Heart left ventricle (tissue), 16 donors: ENCODE results near the gene GALNT13. TPM values are rescaled to one million over a fixed set of nuclear protein-coding genes. Genes with fewer than 3 reads are reported as not detected.

ENCODE experiments used
- ATAC-seq, 4 donors: fragments of 200-7000 bp; cut with Tn5 transposase; one replicate each; pipeline ENCODE4 v1.9.1; 2020 to 2022; ENCODE audit warnings: moderate library complexity in 4 of 4, mild to moderate bottlenecking in 3 of 4, moderate number of reproducible peaks in 1 of 4
- DNase-seq, 5 donors: peaks; one replicate each; pipeline ENCODE4 v3.0.0-alpha.2; 2020
- H3K27ac ChIP-seq, 12 donors: fragments of 200-600 bp; sonication (generic) in 4 of 12; one replicate each; pipeline versions ENCODE4 v1.5.0 to v1.8.0; 2016 to 2022; ENCODE audit warnings: mild to moderate bottlenecking in 2 of 12
- H3K27me3 ChIP-seq, 9 donors: fragments of 200-600 bp; sonication (generic) in 2 of 9; one replicate each; pipeline versions ENCODE4 v1.5.1 to v1.8.0; 2016 to 2022; ENCODE audit warnings: mild to moderate bottlenecking in 3 of 9
- H3K36me3 ChIP-seq, 9 donors: fragments of 200-600 bp; sonication (generic) in 2 of 9; one replicate each; pipeline versions ENCODE4 v1.5.0 to v1.8.0; 2018 to 2022; ENCODE audit warnings: mild to moderate bottlenecking in 2 of 9
- H3K4me1 ChIP-seq, 12 donors: fragments of 200-600 bp; sonication (generic) in 4 of 12; one replicate each; pipeline versions ENCODE4 v1.5.0 to v1.8.0; 2016 to 2022; ENCODE audit warnings: mild to moderate bottlenecking in 3 of 12
- H3K4me3 ChIP-seq, 12 donors: fragments of 200-600 bp; sonication (generic) in 4 of 12; one replicate each; pipeline versions ENCODE4 v1.5.0 to v1.8.0; 2017 to 2022; ENCODE audit warnings: mild to moderate bottlenecking in 9 of 12, moderate library complexity in 4 of 12
- H3K9me3 ChIP-seq, 12 donors: fragments of 200-600 bp; sonication (generic) in 4 of 12; one replicate each; pipeline versions ENCODE4 v1.5.0 to v1.8.0; 2016 to 2022; ENCODE audit warnings: mild to moderate bottlenecking in 1 of 12
- CTCF ChIP-seq, 12 donors: fragments of 200-600 bp; sonication (generic) in 4 of 12; IDR thresholded peaks; one replicate each; pipeline versions ENCODE4 v1.5.0 to v1.8.0; 2018 to 2022; ENCODE audit warnings: antibody characterized with exemption in 12 of 12, mild to moderate bottlenecking in 5 of 12
- POLR2A ChIP-seq, 2 donors: fragments of 450-650 bp; IDR thresholded peaks; one replicate each; pipeline ENCODE4 v1.6.1; 2017; ENCODE audit warnings: antibody characterized with exemption in 2 of 2, mild to moderate bottlenecking in 2 of 2, moderate library complexity in 2 of 2
- WGBS, 4 donors: extraction: QIAGEN DNeasy Blood & Tissue Kit in 2 of 4; methylation state at CpG; one replicate each; pipeline versions ENCODE4 v1.1.5 to v1.1.7; 2013 to 2018; 5-methylcytosine and 5-hydroxymethylcytosine counted together
- intact Hi-C, 10 donors: fragments of 100-400 bp; cut with DNase I; formaldehyde crosslinking; loops; one replicate each; pipeline versions ENCODE4 v1.11.1 to v1.14.2; 2022
- polyA plus RNA-seq, 2 donors: library from polyadenylated mRNA; stranded (reverse); fragments of 200-250 nt; gene quantifications; one replicate each; pipeline ENCODE4 v1.2.3, GENCODE V29; 2013
- total RNA-seq, 9 donors: library from RNA; depleted of rRNA in 2 of 9; stranded (reverse); fragments of >200 nt in 2 of 9; fragmentation: NEBNext Ultra II Directional in 3 of 9; extraction: Animal tissue kit (Norgen Biotek cat#: 25700) in 3 of 9; gene quantifications; one replicate each; pipeline versions ENCODE4 v1.1.0 to v1.2.4, GENCODE V29; 2016 to 2023
- donor health status: ischemic (EF 13 %, LVEDD 7.1; RV severe dilation, severe dysfunction).
- donor health status: healthy with polysubstance abuse.
- donor health status: DM: no; HTN: yes; CAD: no.
- donor health status: DM: no; HTN: no; CAD: no.
- donor health status: ischemic (EF 25% LVEDD 6.9; RV normal size, moderate dysfunction).
- donor health status: ischemic (EF 25% LVEDD 5.7; RV mildly dilated, moderate dysfunction).
- donor health status: healthy.
- donor health status: DM: yes; HTN: yes; CAD: no.
- donor health status: ischemic (EF 35%, LVEDD 5.7; RV mildly dilated, moderate dysfunction).
- donor health status: nonischemic (EF 11% LVEDD 7.7; RV severe dilation, severe dysfunction).
- donor health status: DM: yes; HTN: yes; CAD: no.
- donor health status: PGD.
- donor health status: ischemic (EF 29% LVEDD 5.4; RV normal size, mild dysfunction).
- donor health status: nonischemic (EF 23%, LVEDD 6.1; RV moderate dilation, normal function).

GALNT13 gene
- total and polyA plus RNA-seq, 11 donors: 0.11 to 1.5 (median 0.22) TPM; not detected in 3

- Histone ChIP-seq H3K36me3 (no peaks in the 10 kb centered on the region), H3K9me3 (peaks cover 0 to 5% (median 0%) of the 10 kb centered on the region in 12 donors), H3K27ac (no peak overlapping the region), H3K4me1 (no peaks in the 10 kb centered on the region), H3K27me3 (no peaks in the 10 kb centered on the region), H3K4me3 (no peak overlapping the region)
- TF ChIP-seq CTCF (IDR thresholded peaks at IDR 0.05): no peak
- no peak for TF ChIP-seq POLR2A (IDR thresholded peaks at IDR 0.05)
- intact Hi-C loops: no loop called here
- DNase-seq (no peak), ATAC-seq (no peak)
- 33 to 45% (median 37%) methylated on average over 1 of the region's 1 CpG for WGBS, 4 donors
Observed at GRCh38 chr2:154243685-154244084, 372.0 kb downstream of the GALNT13 start.

GRCh38 chr2:154244932-154245331 is 373.2 kb downstream of the GALNT13 start:
- intact Hi-C loops: no loop called here
- 81 to 88% (median 84%) methylated on average over 3 of the region's 3 CpGs for WGBS, 4 donors
- TF ChIP-seq CTCF (IDR thresholded peaks at IDR 0.05): no peak
- Histone ChIP-seq H3K9me3 (peaks cover 0 to 5% (median 0%) of the 10 kb centered on the region in 12 donors), H3K27me3 (no peaks in the 10 kb centered on the region), H3K4me3 (no peak overlapping the region), H3K4me1 (no peaks in the 10 kb centered on the region), H3K27ac (no peak overlapping the region), H3K36me3 (no peaks in the 10 kb centered on the region)
- DNase-seq (no peak), ATAC-seq (no peak)

GRCh38 chr2:154247503-154247902 is 375.8 kb downstream of the GALNT13 start:
- Histone ChIP-seq H3K4me3 (no peak overlapping the region), H3K9me3 (no peaks in the 10 kb centered on the region), H3K36me3 (no peaks in the 10 kb centered on the region), H3K4me1 (no peaks in the 10 kb centered on the region), H3K27me3 (no peaks in the 10 kb centered on the region), H3K27ac (no peak overlapping the region)
- 59 to 72% (median 69%) methylated on average over 3 of the region's 3 CpGs for WGBS, 4 donors
- ATAC-seq (no peak), DNase-seq (no peak)
- intact Hi-C loops: no loop called here
- TF ChIP-seq CTCF (IDR thresholded peaks at IDR 0.05) (no peak), POLR2A (IDR thresholded peaks at IDR 0.05) (no peak)

- Histone ChIP-seq H3K27ac (no peak overlapping the region), H3K4me1 (no peaks in the 10 kb centered on the region), H3K9me3 (no peaks in the 10 kb centered on the region), H3K36me3 (no peaks in the 10 kb centered on the region), H3K27me3 (no peaks in the 10 kb centered on the region), H3K4me3 (no peak overlapping the region)
- DNase-seq (no peak), ATAC-seq (no peak)
- intact Hi-C loops: no loop called here
- TF ChIP-seq POLR2A (IDR thresholded peaks at IDR 0.05) (no peak), CTCF (IDR thresholded peaks at IDR 0.05) (no peak)
- 67 to 82% (median 77%) methylated on average over 1 of the region's 1 CpG for WGBS, 4 donors
Observed at GRCh38 chr2:154256136-154256535, 384.4 kb downstream of the GALNT13 start.
